GM10847 (cell line): ENCODE results near the gene BSPRY.

ENCODE experiments used
- POLR2A ChIP-seq: IDR thresholded peaks from 2 replicates; pipeline ENCODE4 v1.6.1; 2011; ENCODE audit not compliant: insufficient read length; ENCODE audit errors: extremely low read depth

Gene BSPRY

GRCh38 chr9:113397203-113397631, 47.9 kb downstream of the BSPRY start:
- TF ChIP-seq POLR2A = no peak

GRCh38 chr9:113398796-113399195, 49.5 kb downstream of the BSPRY start:
- no peak for TF ChIP-seq POLR2A

- TF ChIP-seq POLR2A = no peak
Observed at GRCh38 chr9:113399646-113400200, 50.4 kb downstream of the BSPRY start.

- TF ChIP-seq POLR2A = peak; percentile 73
Observed at GRCh38 chr9:113401027-113401792, 51.9 kb downstream of the BSPRY start, which contains the start of gene ALAD. Gene ALAD, minus strand, starts transcription at chr9:113401284. Its CDS starts 7,725 bp downstream, at chr9:113393559.

GRCh38 chr9:113403646-113404045, 54.3 kb downstream of the BSPRY start:
- TF ChIP-seq POLR2A = no peak

GRCh38 chr9:113409481-113409880, 60.1 kb downstream of the BSPRY start:
- TF ChIP-seq POLR2A = no peak

GRCh38 chr9:113409883-113410206, 60.5 kb downstream of the BSPRY start:
- TF ChIP-seq POLR2A = no peak

GRCh38 chr9:113410207-113410864, 61.0 kb downstream of the BSPRY start, which contains the start of the genes C9orf43 and POLE3:
Gene C9orf43, plus strand, starts transcription at chr9:113410747. Its CDS starts 2,747 bp downstream, at chr9:113413494.
Gene POLE3, minus strand, starts transcription at chr9:113410675. Its CDS starts 382 bp downstream, at chr9:113410293.
- peak; percentile 68 for TF ChIP-seq POLR2A

GRCh38 chr9:113416149-113416721, 66.9 kb downstream of the BSPRY start:
- no peak for TF ChIP-seq POLR2A

GRCh38 chr9:113417370-113417769, 68.0 kb downstream of the BSPRY start:
- no peak for TF ChIP-seq POLR2A
